ENCODE data around the gene ESYT2. TPM values are rescaled to one million over a fixed set of nuclear protein-coding genes. Genes with fewer than 3 reads are reported as not detected.
A peak's percentile ranks its signal among the peaks of the same experiment; 100 is the strongest.

The ESYT2 gene
- polyA plus RNA-seq, 3 donors, result 14.0 to 24.1 (median 22.0) TPM

- H3K4me1 Mint-ChIP-seq, result peaks cover 5% of the 10 kb centered on the region
- H3K9me3 Mint-ChIP-seq, result no peaks in the 10 kb centered on the region
- Histone ChIP-seq H3K36me3 (replicated peaks in 1 of 2; ENCODE audit: control insufficient read depth in 1 of 2, insufficient read depth in 2 of 2, low read length in 2 of 2) (peaks cover 67 to 97% of the 10 kb centered on the region in 2 donors), H4K20me1 (ENCODE audit: insufficient read depth, low read length) (no peaks in the 10 kb centered on the region), H3K9me3 (replicated peaks in 1 of 2; ENCODE audit: control insufficient read depth in 1 of 2, insufficient read depth in 1 of 2, low read length in 2 of 2) (no peaks in the 10 kb centered on the region), H3K79me2 (ENCODE audit: insufficient read depth, low read length) (no peaks in the 10 kb centered on the region), H3K9ac (ENCODE audit: insufficient read depth, low read length, poor library complexity, severe bottlenecking) (no peak overlapping the region), H3K4me1 (ENCODE audit: control insufficient read depth in 1 of 2, insufficient read depth in 2 of 2, low read length in 2 of 2) (peaks cover 0 to 4% of the 10 kb centered on the region in 2 donors), H2AFZ (ENCODE audit: insufficient read depth, low read depth, low read length, poor library complexity, severe bottlenecking) (no peak overlapping the region), H3K27me3 (ENCODE audit: control insufficient read depth in 2 of 2, insufficient read depth in 2 of 2, low read length in 2 of 2) (no peaks in the 10 kb centered on the region), H3K4me2 (replicated peaks; ENCODE audit: extremely low read depth, low read length, poor library complexity, severe bottlenecking) (no peak overlapping the region), H3K27ac (ENCODE audit: low read depth in 1 of 2, low read length in 2 of 2) (peak overlapping the region in 1 of 2 donors; percentile 16), H3K4me3 (replicated peaks in 1 of 3; ENCODE audit: low read depth in 2 of 3, low read length in 3 of 3) (no peak overlapping the region)
- 97% methylated on average over 9 of the region's 14 CpGs for WGBS (ENCODE audit: insufficient coverage)
- H3K4me3 Mint-ChIP-seq, result no peak overlapping the region
- DNase-seq, result no peak
- H3K36me3 Mint-ChIP-seq, result peaks cover 73 to 75% of the 10 kb centered on the region in 2 donors
- no peak for TF ChIP-seq CTCF (IDR thresholded peaks at IDR 0.05)
- peak overlapping the region in 2 of 7 donors; percentile 38 to 48 for H3K27ac Mint-ChIP-seq
- intact Hi-C loops (cut with micrococcal nuclease), result no loop called here
- no peaks in the 10 kb centered on the region for H3K27me3 Mint-ChIP-seq (ENCODE audit: low read depth in 3 of 3)
Measured at GRCh38 chr7:158763454-158764033, 65.8 kb downstream of the ESYT2 start.

GRCh38 chr7:158761945-158762344 lies 67.4 kb downstream of the ESYT2 start:
- Mint-ChIP-seq H3K27ac (peak overlapping the region in 4 of 7 donors; percentile 28 to 56 (median 36)), H3K4me1 (peaks cover 5% of the 10 kb centered on the region), H3K9me3 (no peaks in the 10 kb centered on the region), H3K36me3 (peaks cover 80 to 84% of the 10 kb centered on the region in 2 donors), H3K4me3 (no peak overlapping the region), H3K27me3 (ENCODE audit: low read depth in 3 of 3) (no peaks in the 10 kb centered on the region)
- Histone ChIP-seq H3K79me2 (ENCODE audit: insufficient read depth, low read length) (no peaks in the 10 kb centered on the region), H3K4me3 (replicated peaks in 1 of 3; ENCODE audit: low read depth in 2 of 3, low read length in 3 of 3) (no peak overlapping the region), H3K27me3 (ENCODE audit: control insufficient read depth in 2 of 2, insufficient read depth in 2 of 2, low read length in 2 of 2) (no peaks in the 10 kb centered on the region), H3K9ac (ENCODE audit: insufficient read depth, low read length, poor library complexity, severe bottlenecking) (no peak overlapping the region), H3K27ac (ENCODE audit: low read depth in 1 of 2, low read length in 2 of 2) (no peak overlapping the region), H4K20me1 (ENCODE audit: insufficient read depth, low read length) (no peaks in the 10 kb centered on the region), H3K9me3 (replicated peaks in 1 of 2; ENCODE audit: control insufficient read depth in 1 of 2, insufficient read depth in 1 of 2, low read length in 2 of 2) (no peaks in the 10 kb centered on the region), H3K4me2 (replicated peaks; ENCODE audit: extremely low read depth, low read length, poor library complexity, severe bottlenecking) (no peak overlapping the region), H3K36me3 (replicated peaks in 1 of 2; ENCODE audit: control insufficient read depth in 1 of 2, insufficient read depth in 2 of 2, low read length in 2 of 2) (peaks cover 75 to 97% of the 10 kb centered on the region in 2 donors), H2AFZ (ENCODE audit: insufficient read depth, low read depth, low read length, poor library complexity, severe bottlenecking) (no peak overlapping the region), H3K4me1 (ENCODE audit: control insufficient read depth in 1 of 2, insufficient read depth in 2 of 2, low read length in 2 of 2) (peaks cover 0 to 4% of the 10 kb centered on the region in 2 donors)
- TF ChIP-seq CTCF (IDR thresholded peaks at IDR 0.05), result no peak
- DNase-seq, result no peak
- intact Hi-C loops (cut with micrococcal nuclease), result no loop called here
- WGBS (ENCODE audit: insufficient coverage), result 98% methylated on average over 10 of the region's 12 CpGs

All from CD14-positive monocyte (primary cell).